Stimulated activated CD8-positive, alpha-beta memory T cell treated with anti-CD3 and anti-CD28 coated beads, Interleukin-4, amount 100 ng/mL, for 1 hour (primary cell): ENCODE results near the gene TNS2.
"Not testable (repeated sequence)": the region's sequence is repeated elsewhere in the genome, so short reads cannot be mapped to it uniquely, and the experiment has no call there.

Experiments used
- DNase-seq, 2 donors: peaks; one replicate each; pipeline ENCODE4 v3.0.0-alpha.2; 2020; ENCODE audit warnings: low read depth in 2 of 2, low spot score in 1 of 2

Gene TNS2

GRCh38 chr12:53049571-53050318, at the start of gene TNS2:
Gene TNS2 (plus strand): TSS chr12:53050065. CDS start chr12:53050186, 121 bp downstream.
- DNase-seq: no peak

- no peak for DNase-seq
Measured at GRCh38 chr12:53004178-53004577, 45.7 kb upstream of the TNS2 start.

GRCh38 chr12:53004582-53004981, 45.3 kb upstream of the TNS2 start:
- DNase-seq: no peak

GRCh38 chr12:53005215-53005985, 44.5 kb upstream of the TNS2 start:
- DNase-seq: no peak

GRCh38 chr12:53005986-53006809, 43.7 kb upstream of the TNS2 start, which contains the start of gene EIF4B:
Gene EIF4B (plus strand): TSS chr12:53006456. CDS start chr12:53006484, 28 bp downstream.
- DNase-seq: peak; percentile 99

GRCh38 chr12:53006810-53007309, 43.0 kb upstream of the TNS2 start:
- peak; percentile 45 to 53 for DNase-seq

- DNase-seq: no peak
Measured at GRCh38 chr12:53007343-53007742, 42.5 kb upstream of the TNS2 start.

GRCh38 chr12:53008760-53009159, 41.1 kb upstream of the TNS2 start:
- not testable (repeated sequence) for DNase-seq

- no peak for DNase-seq
Measured at GRCh38 chr12:53010955-53011354, 38.9 kb upstream of the TNS2 start.

GRCh38 chr12:53011889-53012288, 38.0 kb upstream of the TNS2 start:
- no peak for DNase-seq

GRCh38 chr12:53012928-53013327, 36.9 kb upstream of the TNS2 start:
- DNase-seq: no peak

GRCh38 chr12:53014709-53015108, 35.2 kb upstream of the TNS2 start:
- no peak for DNase-seq

GRCh38 chr12:53025250-53025649, 24.6 kb upstream of the TNS2 start:
- DNase-seq: no peak

- DNase-seq: not testable (repeated sequence)
Measured at GRCh38 chr12:53027014-53027413, 22.9 kb upstream of the TNS2 start.

GRCh38 chr12:53031616-53032015, 18.2 kb upstream of the TNS2 start:
- no peak for DNase-seq

GRCh38 chr12:53033832-53034231, 16.0 kb upstream of the TNS2 start:
- not testable (repeated sequence) for DNase-seq

GRCh38 chr12:53034459-53034858, 15.4 kb upstream of the TNS2 start:
- DNase-seq: no peak

- DNase-seq: no peak
Measured at GRCh38 chr12:53036802-53037201, 13.1 kb upstream of the TNS2 start.

- no peak for DNase-seq
Measured at GRCh38 chr12:53039851-53040250, 10.0 kb upstream of the TNS2 start.

- no peak for DNase-seq
Measured at GRCh38 chr12:53042607-53043454, 7.0 kb upstream of the TNS2 start.
